Endodermal cell (in vitro differentiated cells): ENCODE measurements around the gene PUS3. TPM values are rescaled to one million over a fixed set of nuclear protein-coding genes. Genes with fewer than 3 reads are reported as not detected.

Source experiments
- DNase-seq: peaks from one replicate; pipeline ENCODE4 v3.0.0-alpha.2; 2017
- H3K27ac ChIP-seq: 2 replicates; pipeline ENCODE4 v1.5.1; 2013; ENCODE audit warnings: mild to moderate bottlenecking, low read depth, low read length, moderate library complexity
- H3K27me3 ChIP-seq: 2 replicates; pipeline ENCODE4 v1.6.1; 2013; ENCODE audit warnings: mild to moderate bottlenecking, low read length, moderate library complexity; ENCODE audit not compliant: insufficient read depth, control insufficient read depth, poor library complexity, severe bottlenecking
- H3K36me3 ChIP-seq: 2 replicates; pipeline ENCODE4 v1.7.0; 2013; ENCODE audit warnings: mild to moderate bottlenecking, low read length, moderate library complexity; ENCODE audit not compliant: control insufficient read depth, insufficient read depth
- H3K4me1 ChIP-seq: one replicate; pipeline ENCODE4 v1.7.0; 2013; ENCODE audit warnings: low read length; ENCODE audit not compliant: control insufficient read depth, insufficient read depth
- H3K4me3 ChIP-seq: 2 replicates; pipeline ENCODE4 v1.5.1; 2013; ENCODE audit warnings: mild to moderate bottlenecking, low read length, moderate library complexity
- H3K9ac ChIP-seq: 2 replicates; pipeline ENCODE4 v1.6.1; 2013; ENCODE audit warnings: mild to moderate bottlenecking, low read length, moderate library complexity; ENCODE audit not compliant: poor library complexity, severe bottlenecking; ENCODE audit errors: extremely low read depth
- H3K9me3 ChIP-seq: 2 replicates; pipeline ENCODE4 v1.6.1; 2013; ENCODE audit warnings: mild to moderate bottlenecking, low read length, moderate library complexity; ENCODE audit not compliant: control insufficient read depth
- H3K27ac Mint-ChIP-seq: 2 replicates; pipeline ENCODE4 v1.8.0; 2020; ENCODE audit warnings: mixed read lengths
- H3K27me3 Mint-ChIP-seq: 2 replicates; pipeline ENCODE4 v1.8.0; 2021; ENCODE audit warnings: mild to moderate bottlenecking, mixed read lengths; ENCODE audit not compliant: insufficient read depth
- H3K36me3 Mint-ChIP-seq: 2 replicates; pipeline ENCODE4 v1.8.0; 2020; ENCODE audit warnings: low read depth, mixed read lengths
- H3K4me1 Mint-ChIP-seq: 2 replicates; pipeline ENCODE4 v1.8.0; 2020; ENCODE audit warnings: mixed read lengths
- H3K4me3 Mint-ChIP-seq: 2 replicates; pipeline ENCODE4 v1.8.0; 2020; ENCODE audit warnings: mild to moderate bottlenecking, moderate library complexity, mixed read lengths
- H3K9me3 Mint-ChIP-seq: 2 replicates; pipeline ENCODE4 v1.8.0; 2020; ENCODE audit warnings: mild to moderate bottlenecking, mixed read lengths
- WGBS, 2 experiments: methylation state at CpG; one replicate each; pipeline versions ENCODE4 v1.1.5 to v1.1.7; 2013; ENCODE audit warnings: missing lambda C conversion rate in 2 of 2, mixed read lengths in 1 of 2; ENCODE audit not compliant: insufficient coverage in 1 of 2, insufficient read length in 1 of 2; 5-methylcytosine and 5-hydroxymethylcytosine counted together
- total RNA-seq, 2 donors: library from RNA; stranded (reverse); fragmentation: NEBNext Ultra II Directional in 1 of 2; extraction: Animal tissue kit (Norgen Biotek cat#: 25700) in 1 of 2; gene quantifications; 2 replicates in 1 of 2; 3 replicates in 1 of 2; pipeline ENCODE4 v1.2.1, GENCODE V29; 2021
- TF ChIP-seq, protein P1 (sequence below): fragments of 200-600 bp; sonication (generic); conservative IDR thresholded peaks from 2 replicates; pipeline ENCODE4 v1.5.0; 2021; ENCODE audit warnings: antibody characterized with exemption, mild to moderate bottlenecking

PUS3 gene
- total RNA-seq, 2 donors from 2014 or later = 12.6 to 13.7 TPM

DNA sequence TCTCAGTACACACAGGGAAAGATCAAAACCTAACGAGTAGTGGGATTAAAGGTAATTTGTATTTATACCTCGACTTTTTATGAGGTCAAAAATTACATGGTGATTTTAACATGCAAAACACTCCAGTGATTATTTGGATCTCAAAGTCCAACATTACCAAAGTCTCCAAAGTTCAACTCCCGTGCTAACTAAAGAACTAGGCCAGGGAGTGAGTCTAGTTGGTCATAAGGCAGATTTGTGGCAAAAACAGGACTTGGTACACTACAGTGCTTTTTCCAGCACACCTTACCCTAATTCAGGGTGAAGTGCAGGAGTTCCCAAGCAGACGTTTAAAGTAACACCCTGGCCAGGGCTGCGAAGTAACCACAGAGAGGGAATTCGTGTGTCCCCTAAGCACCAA lies 1.1 kb downstream of the PUS3 start:
- no peak for DNase-seq
- Mint-ChIP-seq H3K36me3 (peaks cover 22% of the 10 kb centered on the region), H3K27me3 (peaks cover 33% of the 10 kb centered on the region), H3K4me1 (peaks cover 5% of the 10 kb centered on the region), H3K27ac (no peak overlapping the region), H3K9me3 (peaks cover 5% of the 10 kb centered on the region), H3K4me3 (peak overlapping the region; percentile 94)
- peaks cover 25% of the 10 kb centered on the region for H3K27me3 ChIP-seq
- H3K9me3 ChIP-seq = no peaks in the 10 kb centered on the region
- WGBS, 2 experiments = 92 to 97% methylated on average over 5 to 6 of the region's 6 CpGs
- H3K27ac ChIP-seq = no peak overlapping the region
- no peaks in the 10 kb centered on the region for H3K4me1 ChIP-seq
- H3K36me3 ChIP-seq = peaks cover 28% of the 10 kb centered on the region
- H3K9ac ChIP-seq = no peak overlapping the region
- TF ChIP-seq, protein P1, sequence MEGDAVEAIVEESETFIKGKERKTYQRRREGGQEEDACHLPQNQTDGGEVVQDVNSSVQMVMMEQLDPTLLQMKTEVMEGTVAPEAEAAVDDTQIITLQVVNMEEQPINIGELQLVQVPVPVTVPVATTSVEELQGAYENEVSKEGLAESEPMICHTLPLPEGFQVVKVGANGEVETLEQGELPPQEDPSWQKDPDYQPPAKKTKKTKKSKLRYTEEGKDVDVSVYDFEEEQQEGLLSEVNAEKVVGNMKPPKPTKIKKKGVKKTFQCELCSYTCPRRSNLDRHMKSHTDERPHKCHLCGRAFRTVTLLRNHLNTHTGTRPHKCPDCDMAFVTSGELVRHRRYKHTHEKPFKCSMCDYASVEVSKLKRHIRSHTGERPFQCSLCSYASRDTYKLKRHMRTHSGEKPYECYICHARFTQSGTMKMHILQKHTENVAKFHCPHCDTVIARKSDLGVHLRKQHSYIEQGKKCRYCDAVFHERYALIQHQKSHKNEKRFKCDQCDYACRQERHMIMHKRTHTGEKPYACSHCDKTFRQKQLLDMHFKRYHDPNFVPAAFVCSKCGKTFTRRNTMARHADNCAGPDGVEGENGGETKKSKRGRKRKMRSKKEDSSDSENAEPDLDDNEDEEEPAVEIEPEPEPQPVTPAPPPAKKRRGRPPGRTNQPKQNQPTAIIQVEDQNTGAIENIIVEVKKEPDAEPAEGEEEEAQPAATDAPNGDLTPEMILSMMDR = no peak
- no peak overlapping the region for H3K4me3 ChIP-seq

DNA sequence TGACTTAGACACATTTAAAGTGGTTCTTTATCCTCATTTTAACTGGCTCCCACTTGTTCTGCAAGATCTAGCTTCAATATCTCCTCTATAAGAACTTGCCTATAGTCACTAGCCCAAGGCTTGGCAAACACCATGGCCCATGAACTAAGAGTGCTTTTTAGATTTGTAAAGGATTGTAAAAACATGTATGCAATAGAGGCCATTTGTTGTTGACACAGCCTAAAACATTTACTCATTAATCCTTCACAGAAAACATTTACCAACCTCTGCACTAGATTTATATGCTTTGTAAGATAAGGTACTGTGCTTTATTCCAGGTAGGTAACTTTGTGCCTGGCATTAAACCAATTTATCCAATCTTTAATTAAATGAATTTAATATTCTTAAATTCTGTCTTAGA lies 10.0 kb downstream of the PUS3 start:
- no peaks in the 10 kb centered on the region for H3K27me3 ChIP-seq
- no peak overlapping the region for H3K27ac Mint-ChIP-seq
- peaks cover 40% of the 10 kb centered on the region for H3K36me3 ChIP-seq
- no peak overlapping the region for H3K4me3 Mint-ChIP-seq
- no peak for DNase-seq
- no peaks in the 10 kb centered on the region for H3K9me3 ChIP-seq
- TF ChIP-seq, protein P1 = no peak
- H3K36me3 Mint-ChIP-seq = peaks cover 30% of the 10 kb centered on the region
- H3K9ac ChIP-seq = no peak overlapping the region
- no peaks in the 10 kb centered on the region for H3K27me3 Mint-ChIP-seq
- no peak overlapping the region for H3K4me3 ChIP-seq
- no peak overlapping the region for H3K27ac ChIP-seq
- no peaks in the 10 kb centered on the region for H3K9me3 Mint-ChIP-seq
- peaks cover 3% of the 10 kb centered on the region for H3K4me1 ChIP-seq
- H3K4me1 Mint-ChIP-seq = peaks cover 16% of the 10 kb centered on the region

- no peak for DNase-seq
- peaks cover 36% of the 10 kb centered on the region for H3K36me3 ChIP-seq
- H3K9me3 ChIP-seq = no peaks in the 10 kb centered on the region
- peaks cover 3% of the 10 kb centered on the region for H3K27me3 Mint-ChIP-seq
- TF ChIP-seq, protein P1 = no peak
- H3K9ac ChIP-seq = no peak overlapping the region
- no peaks in the 10 kb centered on the region for H3K27me3 ChIP-seq
- H3K9me3 Mint-ChIP-seq = peaks cover 4% of the 10 kb centered on the region
- no peak overlapping the region for H3K4me3 Mint-ChIP-seq
- H3K27ac ChIP-seq = no peak overlapping the region
- peaks cover 27% of the 10 kb centered on the region for H3K36me3 Mint-ChIP-seq
- H3K4me3 ChIP-seq = no peak overlapping the region
- peaks cover 16% of the 10 kb centered on the region for H3K4me1 Mint-ChIP-seq
- H3K4me1 ChIP-seq = peaks cover 3% of the 10 kb centered on the region
- no peak overlapping the region for H3K27ac Mint-ChIP-seq
Observed at GRCh38 chr11:125892071-125892470, 10.9 kb downstream of the PUS3 start.
